Endothelial cell of umbilical vein (primary cell): Measurements from ENCODE around the gene MBD3L1.

ENCODE experiments used
- GATA2 ChIP-seq: IDR thresholded peaks from 2 replicates; pipeline ENCODE4 v1.7.0; 2011; ENCODE audit warnings: low read depth, mild to moderate bottlenecking, moderate library complexity, mixed read lengths, low read length; ENCODE audit not compliant: insufficient read length, insufficient read depth
- POLR2A ChIP-seq: IDR thresholded peaks from 2 replicates; pipeline ENCODE4 v1.6.1; 2012; ENCODE audit warnings: low read depth, mild to moderate bottlenecking, control low read depth, low read length

GRCh38 chr19:8815780-8816179 lies 16.4 kb upstream of the MBD3L1 start:
- no peak for TF ChIP-seq POLR2A
- TF ChIP-seq GATA2: no peak
